ENCODE results near the gene GPR132. TPM values are rescaled to one million over a fixed set of nuclear protein-coding genes. Genes with fewer than 3 reads are reported as not detected.

GPR132 gene
- total and polyA plus RNA-seq, 2 of the 13 experiments (the other 11 are each of a cell fraction or from before 2014, with no cell fraction given) = not detected

DNA sequence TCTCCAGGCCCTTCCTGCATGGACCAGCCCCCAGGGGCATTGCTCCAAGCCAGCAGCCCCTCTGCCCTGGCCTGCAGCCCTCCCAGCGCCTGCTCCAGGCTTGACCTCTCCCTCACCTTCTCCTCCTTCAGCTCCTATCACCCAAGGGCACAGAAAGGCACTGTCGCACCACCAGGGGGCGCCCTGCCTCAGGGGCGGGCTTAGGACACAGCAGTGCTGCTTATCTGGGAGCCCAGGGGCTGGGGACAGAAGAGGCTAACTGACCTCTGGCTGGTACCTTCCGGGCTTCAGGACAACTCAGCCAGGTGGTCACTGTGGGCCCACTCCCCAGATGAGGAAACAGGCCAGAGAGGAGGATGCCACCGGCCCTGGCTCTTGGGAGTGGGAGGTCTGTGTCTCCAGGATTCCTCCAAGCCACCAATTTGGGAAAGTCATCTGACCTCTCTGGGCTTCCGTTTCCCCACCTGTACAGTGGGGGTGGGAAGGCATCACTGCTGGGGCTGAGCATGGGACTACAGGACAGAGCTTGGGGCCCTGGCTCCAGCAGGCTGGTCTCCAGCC is 25.3 kb upstream of the GPR132 start (continued):
- TF ChIP-seq, protein P1, sequence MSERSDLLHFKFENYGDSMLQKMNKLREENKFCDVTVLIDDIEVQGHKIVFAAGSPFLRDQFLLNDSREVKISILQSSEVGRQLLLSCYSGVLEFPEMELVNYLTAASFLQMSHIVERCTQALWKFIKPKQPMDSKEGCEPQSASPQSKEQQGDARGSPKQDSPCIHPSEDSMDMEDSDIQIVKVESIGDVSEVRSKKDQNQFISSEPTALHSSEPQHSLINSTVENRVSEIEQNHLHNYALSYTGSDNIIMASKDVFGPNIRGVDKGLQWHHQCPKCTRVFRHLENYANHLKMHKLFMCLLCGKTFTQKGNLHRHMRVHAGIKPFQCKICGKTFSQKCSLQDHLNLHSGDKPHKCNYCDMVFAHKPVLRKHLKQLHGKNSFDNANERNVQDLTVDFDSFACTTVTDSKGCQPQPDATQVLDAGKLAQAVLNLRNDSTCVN (CRISPR knock-in tag; IDR thresholded peaks at IDR 0.05; ENCODE audit: borderline replicate concordance) = no peak
- TF ChIP-seq XRCC5 (optimal IDR thresholded peaks at IDR 0.05; ENCODE audit: low read length) (peak; percentile 91), HNF4A (CRISPR knock-in tag; IDR thresholded peaks at IDR 0.05) (0 out of 2 replicates have a peak, but pooled peaks have one; percentile 19), REPIN1 (CRISPR knock-in tag; IDR thresholded peaks at IDR 0.05; ENCODE audit: borderline replicate concordance, low read depth) (peak; percentile 22; the same call in 1 of the 2 replicates), ELF1 (CRISPR knock-in tag; IDR thresholded peaks at IDR 0.05) (no peak), THAP11 (CRISPR knock-in tag; IDR thresholded peaks at IDR 0.05) (0 out of 2 replicates have a peak, but pooled peaks have one; percentile 33), ZNF296 (CRISPR knock-in tag; conservative IDR thresholded peaks at IDR 0.05) (no peak), ISX (CRISPR knock-in tag; conservative IDR thresholded peaks at IDR 0.05) (no peak), NAIF1 (CRISPR knock-in tag; IDR thresholded peaks at IDR 0.05; ENCODE audit: borderline replicate concordance) (no peak), ZNF280B (CRISPR knock-in tag; IDR thresholded peaks at IDR 0.05; ENCODE audit: borderline replicate concordance) (0 out of 2 replicates have a peak, but pooled peaks have one; percentile 41), MTF2 (CRISPR knock-in tag; IDR thresholded peaks at IDR 0.05; ENCODE audit: borderline replicate concordance) (0 out of 2 replicates have a peak, but pooled peaks have one; percentile 25), HNRNPL (IDR thresholded peaks at IDR 0.05; ENCODE audit: low read depth, low read length) (0 out of 2 replicates have a peak, but pooled peaks have one; percentile 35), RAD21 (CRISPR knock-in tag; IDR thresholded peaks at IDR 0.05) (peak; percentile 65)
- TF ChIP-seq, protein P2, sequence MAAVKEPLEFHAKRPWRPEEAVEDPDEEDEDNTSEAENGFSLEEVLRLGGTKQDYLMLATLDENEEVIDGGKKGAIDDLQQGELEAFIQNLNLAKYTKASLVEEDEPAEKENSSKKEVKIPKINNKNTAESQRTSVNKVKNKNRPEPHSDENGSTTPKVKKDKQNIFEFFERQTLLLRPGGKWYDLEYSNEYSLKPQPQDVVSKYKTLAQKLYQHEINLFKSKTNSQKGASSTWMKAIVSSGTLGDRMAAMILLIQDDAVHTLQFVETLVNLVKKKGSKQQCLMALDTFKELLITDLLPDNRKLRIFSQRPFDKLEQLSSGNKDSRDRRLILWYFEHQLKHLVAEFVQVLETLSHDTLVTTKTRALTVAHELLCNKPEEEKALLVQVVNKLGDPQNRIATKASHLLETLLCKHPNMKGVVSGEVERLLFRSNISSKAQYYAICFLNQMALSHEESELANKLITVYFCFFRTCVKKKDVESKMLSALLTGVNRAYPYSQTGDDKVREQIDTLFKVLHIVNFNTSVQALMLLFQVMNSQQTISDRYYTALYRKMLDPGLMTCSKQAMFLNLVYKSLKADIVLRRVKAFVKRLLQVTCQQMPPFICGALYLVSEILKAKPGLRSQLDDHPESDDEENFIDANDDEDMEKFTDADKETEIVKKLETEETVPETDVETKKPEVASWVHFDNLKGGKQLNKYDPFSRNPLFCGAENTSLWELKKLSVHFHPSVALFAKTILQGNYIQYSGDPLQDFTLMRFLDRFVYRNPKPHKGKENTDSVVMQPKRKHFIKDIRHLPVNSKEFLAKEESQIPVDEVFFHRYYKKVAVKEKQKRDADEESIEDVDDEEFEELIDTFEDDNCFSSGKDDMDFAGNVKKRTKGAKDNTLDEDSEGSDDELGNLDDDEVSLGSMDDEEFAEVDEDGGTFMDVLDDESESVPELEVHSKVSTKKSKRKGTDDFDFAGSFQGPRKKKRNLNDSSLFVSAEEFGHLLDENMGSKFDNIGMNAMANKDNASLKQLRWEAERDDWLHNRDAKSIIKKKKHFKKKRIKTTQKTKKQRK (IDR thresholded peaks at IDR 0.05; ENCODE audit: low read length) = no peak
- TF ChIP-seq, protein P3, sequence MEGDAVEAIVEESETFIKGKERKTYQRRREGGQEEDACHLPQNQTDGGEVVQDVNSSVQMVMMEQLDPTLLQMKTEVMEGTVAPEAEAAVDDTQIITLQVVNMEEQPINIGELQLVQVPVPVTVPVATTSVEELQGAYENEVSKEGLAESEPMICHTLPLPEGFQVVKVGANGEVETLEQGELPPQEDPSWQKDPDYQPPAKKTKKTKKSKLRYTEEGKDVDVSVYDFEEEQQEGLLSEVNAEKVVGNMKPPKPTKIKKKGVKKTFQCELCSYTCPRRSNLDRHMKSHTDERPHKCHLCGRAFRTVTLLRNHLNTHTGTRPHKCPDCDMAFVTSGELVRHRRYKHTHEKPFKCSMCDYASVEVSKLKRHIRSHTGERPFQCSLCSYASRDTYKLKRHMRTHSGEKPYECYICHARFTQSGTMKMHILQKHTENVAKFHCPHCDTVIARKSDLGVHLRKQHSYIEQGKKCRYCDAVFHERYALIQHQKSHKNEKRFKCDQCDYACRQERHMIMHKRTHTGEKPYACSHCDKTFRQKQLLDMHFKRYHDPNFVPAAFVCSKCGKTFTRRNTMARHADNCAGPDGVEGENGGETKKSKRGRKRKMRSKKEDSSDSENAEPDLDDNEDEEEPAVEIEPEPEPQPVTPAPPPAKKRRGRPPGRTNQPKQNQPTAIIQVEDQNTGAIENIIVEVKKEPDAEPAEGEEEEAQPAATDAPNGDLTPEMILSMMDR (CRISPR knock-in tag; IDR thresholded peaks at IDR 0.05) = peak; percentile 97
- TF ChIP-seq, protein P4, sequence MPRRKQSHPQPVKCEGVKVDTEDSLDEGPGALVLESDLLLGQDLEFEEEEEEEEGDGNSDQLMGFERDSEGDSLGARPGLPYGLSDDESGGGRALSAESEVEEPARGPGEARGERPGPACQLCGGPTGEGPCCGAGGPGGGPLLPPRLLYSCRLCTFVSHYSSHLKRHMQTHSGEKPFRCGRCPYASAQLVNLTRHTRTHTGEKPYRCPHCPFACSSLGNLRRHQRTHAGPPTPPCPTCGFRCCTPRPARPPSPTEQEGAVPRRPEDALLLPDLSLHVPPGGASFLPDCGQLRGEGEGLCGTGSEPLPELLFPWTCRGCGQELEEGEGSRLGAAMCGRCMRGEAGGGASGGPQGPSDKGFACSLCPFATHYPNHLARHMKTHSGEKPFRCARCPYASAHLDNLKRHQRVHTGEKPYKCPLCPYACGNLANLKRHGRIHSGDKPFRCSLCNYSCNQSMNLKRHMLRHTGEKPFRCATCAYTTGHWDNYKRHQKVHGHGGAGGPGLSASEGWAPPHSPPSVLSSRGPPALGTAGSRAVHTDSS (CRISPR knock-in tag; conservative IDR thresholded peaks at IDR 0.05) = no peak
- TF ChIP-seq, protein P5, sequence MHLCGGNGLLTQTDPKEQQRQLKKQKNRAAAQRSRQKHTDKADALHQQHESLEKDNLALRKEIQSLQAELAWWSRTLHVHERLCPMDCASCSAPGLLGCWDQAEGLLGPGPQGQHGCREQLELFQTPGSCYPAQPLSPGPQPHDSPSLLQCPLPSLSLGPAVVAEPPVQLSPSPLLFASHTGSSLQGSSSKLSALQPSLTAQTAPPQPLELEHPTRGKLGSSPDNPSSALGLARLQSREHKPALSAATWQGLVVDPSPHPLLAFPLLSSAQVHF (CRISPR knock-in tag; IDR thresholded peaks at IDR 0.05) = no peak
- TF ChIP-seq, protein P6, sequence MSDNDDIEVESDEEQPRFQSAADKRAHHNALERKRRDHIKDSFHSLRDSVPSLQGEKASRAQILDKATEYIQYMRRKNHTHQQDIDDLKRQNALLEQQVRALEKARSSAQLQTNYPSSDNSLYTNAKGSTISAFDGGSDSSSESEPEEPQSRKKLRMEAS (IDR thresholded peaks at IDR 0.05) = 0 out of 2 replicates have a peak, but pooled peaks have one; percentile 7

Data from HepG2 (cell line).